ENCODE results near the gene LMAN1.

DNA sequence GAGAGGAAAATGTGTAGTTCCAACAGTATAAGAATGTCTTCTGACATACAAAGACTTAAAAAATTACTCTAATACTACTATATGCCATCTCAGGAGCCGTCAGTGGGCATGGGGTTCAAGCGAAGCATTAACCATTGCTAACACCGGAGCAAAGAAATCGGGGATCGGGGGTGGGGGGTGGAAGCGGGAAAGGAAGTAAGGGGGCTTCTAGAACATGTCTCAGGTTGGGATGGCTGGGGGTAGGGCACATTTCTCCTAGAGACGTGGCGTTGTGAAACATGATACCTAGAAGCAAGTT, 702 bp downstream of the LMAN1 start:
- TF ChIP-seq, protein P1, sequence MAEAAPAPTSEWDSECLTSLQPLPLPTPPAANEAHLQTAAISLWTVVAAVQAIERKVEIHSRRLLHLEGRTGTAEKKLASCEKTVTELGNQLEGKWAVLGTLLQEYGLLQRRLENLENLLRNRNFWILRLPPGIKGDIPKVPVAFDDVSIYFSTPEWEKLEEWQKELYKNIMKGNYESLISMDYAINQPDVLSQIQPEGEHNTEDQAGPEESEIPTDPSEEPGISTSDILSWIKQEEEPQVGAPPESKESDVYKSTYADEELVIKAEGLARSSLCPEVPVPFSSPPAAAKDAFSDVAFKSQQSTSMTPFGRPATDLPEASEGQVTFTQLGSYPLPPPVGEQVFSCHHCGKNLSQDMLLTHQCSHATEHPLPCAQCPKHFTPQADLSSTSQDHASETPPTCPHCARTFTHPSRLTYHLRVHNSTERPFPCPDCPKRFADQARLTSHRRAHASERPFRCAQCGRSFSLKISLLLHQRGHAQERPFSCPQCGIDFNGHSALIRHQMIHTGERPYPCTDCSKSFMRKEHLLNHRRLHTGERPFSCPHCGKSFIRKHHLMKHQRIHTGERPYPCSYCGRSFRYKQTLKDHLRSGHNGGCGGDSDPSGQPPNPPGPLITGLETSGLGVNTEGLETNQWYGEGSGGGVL (tag by site-specific recombination; IDR thresholded peaks at IDR 0.05), result no peak
- TF ChIP-seq, protein P2, sequence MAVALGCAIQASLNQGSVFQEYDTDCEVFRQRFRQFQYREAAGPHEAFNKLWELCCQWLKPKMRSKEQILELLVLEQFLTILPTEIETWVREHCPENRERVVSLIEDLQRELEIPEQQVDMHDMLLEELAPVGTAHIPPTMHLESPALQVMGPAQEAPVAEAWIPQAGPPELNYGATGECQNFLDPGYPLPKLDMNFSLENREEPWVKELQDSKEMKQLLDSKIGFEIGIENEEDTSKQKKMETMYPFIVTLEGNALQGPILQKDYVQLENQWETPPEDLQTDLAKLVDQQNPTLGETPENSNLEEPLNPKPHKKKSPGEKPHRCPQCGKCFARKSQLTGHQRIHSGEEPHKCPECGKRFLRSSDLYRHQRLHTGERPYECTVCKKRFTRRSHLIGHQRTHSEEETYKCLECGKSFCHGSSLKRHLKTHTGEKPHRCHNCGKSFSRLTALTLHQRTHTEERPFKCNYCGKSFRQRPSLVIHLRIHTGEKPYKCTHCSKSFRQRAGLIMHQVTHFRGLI (tag by site-specific recombination; IDR thresholded peaks at IDR 0.05), result no peak
- TF ChIP-seq SP2 (tag by site-specific recombination; IDR thresholded peaks at IDR 0.05) (no peak), ZNF223 (tag by site-specific recombination; IDR thresholded peaks at IDR 0.05) (no peak), TCF7L2 (IDR thresholded peaks at IDR 0.05; ENCODE audit: borderline replicate concordance, low read depth, low read length) (no peak), SETDB1 (IDR thresholded peaks at IDR 0.05; ENCODE audit: insufficient read length, low read length) (no peak), ZSCAN30 (tag by site-specific recombination; IDR thresholded peaks at IDR 0.05) (no peak), ZBTB8A (tag by site-specific recombination; IDR thresholded peaks at IDR 0.05) (no peak), ZNF184 (tag by site-specific recombination; IDR thresholded peaks at IDR 0.05) (no peak), ZNF792 (tag by site-specific recombination; IDR thresholded peaks at IDR 0.05) (no peak)
- TF ChIP-seq, protein P3, sequence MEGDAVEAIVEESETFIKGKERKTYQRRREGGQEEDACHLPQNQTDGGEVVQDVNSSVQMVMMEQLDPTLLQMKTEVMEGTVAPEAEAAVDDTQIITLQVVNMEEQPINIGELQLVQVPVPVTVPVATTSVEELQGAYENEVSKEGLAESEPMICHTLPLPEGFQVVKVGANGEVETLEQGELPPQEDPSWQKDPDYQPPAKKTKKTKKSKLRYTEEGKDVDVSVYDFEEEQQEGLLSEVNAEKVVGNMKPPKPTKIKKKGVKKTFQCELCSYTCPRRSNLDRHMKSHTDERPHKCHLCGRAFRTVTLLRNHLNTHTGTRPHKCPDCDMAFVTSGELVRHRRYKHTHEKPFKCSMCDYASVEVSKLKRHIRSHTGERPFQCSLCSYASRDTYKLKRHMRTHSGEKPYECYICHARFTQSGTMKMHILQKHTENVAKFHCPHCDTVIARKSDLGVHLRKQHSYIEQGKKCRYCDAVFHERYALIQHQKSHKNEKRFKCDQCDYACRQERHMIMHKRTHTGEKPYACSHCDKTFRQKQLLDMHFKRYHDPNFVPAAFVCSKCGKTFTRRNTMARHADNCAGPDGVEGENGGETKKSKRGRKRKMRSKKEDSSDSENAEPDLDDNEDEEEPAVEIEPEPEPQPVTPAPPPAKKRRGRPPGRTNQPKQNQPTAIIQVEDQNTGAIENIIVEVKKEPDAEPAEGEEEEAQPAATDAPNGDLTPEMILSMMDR (tag by site-specific recombination; IDR thresholded peaks at IDR 0.05), result no peak
- TF ChIP-seq, protein P4, sequence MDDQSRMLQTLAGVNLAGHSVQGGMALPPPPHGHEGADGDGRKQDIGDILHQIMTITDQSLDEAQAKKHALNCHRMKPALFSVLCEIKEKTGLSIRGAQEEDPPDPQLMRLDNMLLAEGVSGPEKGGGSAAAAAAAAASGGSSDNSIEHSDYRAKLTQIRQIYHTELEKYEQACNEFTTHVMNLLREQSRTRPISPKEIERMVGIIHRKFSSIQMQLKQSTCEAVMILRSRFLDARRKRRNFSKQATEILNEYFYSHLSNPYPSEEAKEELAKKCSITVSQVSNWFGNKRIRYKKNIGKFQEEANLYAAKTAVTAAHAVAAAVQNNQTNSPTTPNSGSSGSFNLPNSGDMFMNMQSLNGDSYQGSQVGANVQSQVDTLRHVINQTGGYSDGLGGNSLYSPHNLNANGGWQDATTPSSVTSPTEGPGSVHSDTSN (CRISPR knock-in tag; IDR thresholded peaks at IDR 0.05), result no peak
- TF ChIP-seq, protein P5, sequence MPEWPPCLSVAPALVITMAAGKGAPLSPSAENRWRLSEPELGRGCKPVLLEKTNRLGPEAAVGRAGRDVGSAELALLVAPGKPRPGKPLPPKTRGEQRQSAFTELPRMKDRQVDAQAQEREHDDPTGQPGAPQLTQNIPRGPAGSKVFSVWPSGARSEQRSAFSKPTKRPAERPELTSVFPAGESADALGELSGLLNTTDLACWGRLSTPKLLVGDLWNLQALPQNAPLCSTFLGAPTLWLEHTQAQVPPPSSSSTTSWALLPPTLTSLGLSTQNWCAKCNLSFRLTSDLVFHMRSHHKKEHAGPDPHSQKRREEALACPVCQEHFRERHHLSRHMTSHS (tag by site-specific recombination; IDR thresholded peaks at IDR 0.05), result no peak
